Measurements from ENCODE around the gene USP37.

USP37 gene

DNA sequence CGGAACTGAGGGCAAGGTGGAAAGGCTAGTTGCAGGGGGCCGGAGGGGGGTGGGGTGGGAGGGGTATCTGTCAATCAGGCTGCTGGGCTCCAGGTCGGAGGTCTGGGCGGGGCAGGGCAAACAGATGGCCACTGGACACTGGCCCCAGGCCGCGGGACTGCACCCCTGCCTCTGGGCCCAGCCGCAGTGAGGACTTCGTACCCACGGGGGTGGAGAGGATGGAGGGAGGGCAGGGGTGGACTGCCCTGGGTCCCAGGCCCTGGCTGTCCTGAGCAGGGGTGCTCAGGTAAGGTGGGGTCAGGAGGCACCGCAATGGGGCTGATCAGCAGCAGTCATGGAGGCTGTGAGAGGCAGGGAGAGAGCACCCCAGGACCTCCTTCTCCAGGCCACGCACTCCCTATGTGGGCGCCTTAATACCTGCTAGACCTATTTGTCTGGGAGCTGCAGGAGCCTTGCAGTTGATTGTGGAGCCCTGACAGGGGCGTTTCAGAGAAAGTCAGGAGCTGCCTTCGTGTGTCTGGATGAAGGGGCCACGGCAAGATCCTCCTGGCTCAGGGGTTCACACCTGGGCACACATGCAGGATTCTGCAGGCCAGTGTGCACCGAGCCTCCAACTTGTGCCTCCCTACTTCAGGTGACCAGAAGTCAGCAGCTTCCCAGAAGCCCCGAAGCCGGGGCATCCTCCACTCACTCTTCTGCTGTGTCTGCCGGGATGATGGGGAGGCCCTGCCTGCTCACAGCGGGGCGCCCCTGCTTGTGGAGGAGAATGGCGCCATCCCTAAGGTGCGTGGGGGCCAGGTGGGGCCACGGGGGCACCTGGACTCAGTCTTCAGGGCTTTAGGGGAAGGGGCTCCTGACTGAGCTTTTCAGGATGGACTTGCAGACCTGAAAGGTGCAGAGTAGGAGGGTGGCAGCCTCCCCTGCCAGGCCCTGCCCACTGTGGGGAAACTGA lies 166.9 kb downstream of the USP37 start:
- DNase-seq: no peak
